Measurements from ENCODE around the gene PEMT.

Gene PEMT

DNA sequence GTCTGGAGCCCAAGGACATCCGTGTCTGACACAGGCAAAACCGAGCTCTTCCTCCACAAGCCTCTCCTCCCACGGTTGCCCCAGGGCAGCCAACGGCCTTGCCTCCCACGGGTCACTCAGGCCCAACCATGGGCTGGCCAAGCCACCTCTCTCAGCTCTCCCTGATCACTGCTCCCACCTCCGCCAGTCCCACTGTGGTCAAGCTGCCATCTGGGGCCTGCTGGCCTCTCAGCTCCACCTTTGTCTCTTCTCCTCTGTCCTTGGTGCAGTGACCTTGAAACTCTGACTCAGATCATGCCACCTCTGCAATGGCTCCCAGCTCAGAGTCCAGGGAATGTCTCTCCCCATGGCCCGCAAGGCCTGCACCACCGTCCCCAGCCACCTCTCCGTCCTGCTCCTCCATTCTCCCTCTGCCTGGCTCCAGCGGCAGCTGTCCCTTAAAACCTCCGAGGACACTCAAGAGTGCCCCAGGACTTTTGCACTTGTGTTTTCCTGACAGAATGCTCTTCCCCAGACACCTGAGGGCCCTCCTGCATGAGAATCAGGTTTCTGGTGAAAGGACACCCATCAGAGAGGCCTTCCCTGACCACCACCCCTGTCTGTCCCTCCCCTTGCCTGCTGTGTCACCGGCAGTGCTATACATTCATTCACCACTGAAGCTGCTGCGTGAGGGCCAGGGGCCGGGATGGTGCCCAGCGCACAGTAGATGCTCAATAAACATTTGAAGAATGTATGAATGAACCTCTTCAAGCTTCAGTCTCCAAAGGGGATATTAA, 19.3 kb downstream of the PEMT start:
- DNase-seq: no peak

DNA sequence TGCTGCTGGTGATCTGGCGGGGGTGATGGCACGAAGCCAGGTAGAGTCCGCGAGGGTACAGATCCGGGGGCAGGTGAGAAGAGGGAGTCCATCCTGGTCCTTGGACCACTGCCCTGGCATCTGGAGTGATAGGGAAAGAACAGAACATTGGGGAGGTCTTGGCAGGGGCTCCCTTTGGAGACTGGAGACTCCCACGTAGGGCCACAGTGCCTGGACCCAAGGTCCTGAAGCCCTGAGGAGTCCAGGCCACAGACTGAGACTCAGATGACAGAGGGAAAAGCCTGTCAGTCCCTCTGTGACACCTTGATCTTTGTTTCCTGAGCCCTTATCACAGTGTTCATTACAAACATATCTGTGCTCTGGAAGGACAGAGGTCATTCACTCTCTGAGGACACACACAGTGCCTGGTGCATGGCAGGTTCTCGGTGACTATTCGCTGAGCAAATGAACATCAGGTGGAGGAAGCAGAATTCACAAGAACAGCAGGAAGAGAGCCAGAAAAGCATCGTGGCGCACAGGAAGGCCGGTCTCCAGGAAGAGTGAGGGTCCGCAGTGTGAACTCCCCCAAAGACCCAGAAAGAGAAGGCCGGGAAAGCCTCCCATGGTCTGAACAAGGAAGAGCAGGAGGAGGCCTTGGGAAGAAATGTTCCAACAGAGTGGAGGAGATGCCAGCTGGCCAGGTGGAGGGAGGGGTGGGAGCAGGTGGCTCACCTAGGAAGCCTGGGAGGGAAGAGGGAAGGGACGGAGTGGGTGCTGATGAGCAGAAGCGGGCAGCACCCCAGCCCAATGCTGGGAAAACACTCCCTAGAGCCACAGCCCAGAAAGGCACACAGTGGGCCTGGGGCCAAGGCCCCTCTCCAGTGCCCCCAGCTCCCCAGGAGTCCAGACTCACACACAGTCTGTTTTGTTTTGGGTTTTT, 20.5 kb downstream of the PEMT start:
- DNase-seq: no peak

GRCh38 chr17:17570140-17570797, 21.2 kb downstream of the PEMT start:
- no peak for DNase-seq

DNA sequence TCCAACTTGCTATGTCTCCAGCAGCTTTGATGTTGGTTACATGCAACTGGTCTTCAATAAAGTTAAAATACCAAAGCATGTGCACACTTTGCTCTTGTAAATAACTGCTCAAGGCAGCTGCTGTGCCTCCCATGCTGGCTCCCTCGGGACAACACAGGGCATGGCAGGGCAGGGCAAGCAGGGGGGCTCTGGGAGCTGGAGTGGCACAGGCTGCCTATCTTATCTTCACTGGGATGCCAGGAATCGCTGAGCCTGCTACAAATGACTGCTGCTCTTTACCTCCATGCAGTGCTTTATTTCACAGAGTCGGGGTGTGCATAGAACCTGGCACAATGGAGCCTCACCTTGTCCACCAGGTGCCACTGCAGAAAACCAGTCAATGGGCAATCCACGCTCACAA, 21.8 kb downstream of the PEMT start:
- DNase-seq: no peak

GRCh38 chr17:17568772-17569195, 22.7 kb downstream of the PEMT start:
- DNase-seq: no peak

GRCh38 chr17:17567631-17568030, 23.9 kb downstream of the PEMT start:
- no peak for DNase-seq

DNA sequence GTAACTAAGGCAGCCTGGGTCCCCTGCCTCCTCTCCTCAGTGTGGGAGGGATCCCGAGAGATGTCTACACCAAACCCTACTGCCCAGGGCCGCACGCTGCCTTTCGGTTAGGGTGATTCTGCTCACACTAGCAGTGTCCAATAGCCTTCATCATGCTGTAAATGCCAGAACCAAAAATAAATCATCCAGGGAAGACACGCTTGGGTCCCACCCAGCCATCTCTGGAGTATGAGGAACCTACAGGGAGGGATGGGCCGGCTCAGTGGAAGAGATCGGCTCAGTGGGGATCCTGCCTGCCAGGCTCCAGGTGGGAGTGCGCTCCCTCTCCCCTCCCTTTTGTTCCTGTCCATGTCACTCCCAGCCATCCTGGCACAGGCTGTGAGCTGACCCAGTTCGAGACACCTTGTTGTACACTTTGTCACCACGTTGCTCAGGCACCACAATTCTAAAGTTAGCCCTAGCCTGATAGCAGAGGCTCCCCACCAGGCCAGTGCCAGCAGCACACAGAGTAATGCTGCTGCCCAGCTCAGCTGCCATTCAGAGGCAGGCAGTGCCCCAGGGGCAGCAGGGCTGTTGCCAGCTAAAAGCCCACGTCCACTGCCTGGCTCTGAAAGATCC, 24.5 kb downstream of the PEMT start:
- DNase-seq: no peak

GRCh38 chr17:17565471-17566339, 25.8 kb downstream of the PEMT start:
- DNase-seq: no peak

- DNase-seq: no peak
These were observed 26.6 kb downstream of the PEMT start for GRCh38 chr17:17564896-17565295.

- DNase-seq: no peak
These were observed 27.2 kb downstream of the PEMT start for GRCh38 chr17:17564323-17564722.

GRCh38 chr17:17563530-17563929, 28.0 kb downstream of the PEMT start:
- DNase-seq: no peak

DNA sequence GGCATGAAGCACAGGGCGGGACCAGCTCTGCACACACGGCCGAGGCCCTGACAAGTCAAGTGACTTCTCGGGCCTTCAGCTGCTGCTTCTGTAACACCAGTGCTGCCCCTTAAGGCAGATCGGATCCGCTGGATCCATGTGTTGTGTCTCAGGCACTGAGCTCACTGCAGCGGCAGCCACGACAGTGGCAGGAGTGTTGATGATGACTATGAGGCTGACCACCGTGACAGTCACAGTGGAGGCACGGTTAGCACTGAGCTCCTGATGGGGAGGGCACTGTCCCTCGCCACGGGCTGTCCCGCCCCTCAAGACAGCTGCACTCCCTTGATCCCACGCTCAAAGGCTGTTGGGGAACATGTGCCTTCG, 29.4 kb downstream of the PEMT start:
- no peak for DNase-seq

GRCh38 chr17:17561408-17562145, 29.9 kb downstream of the PEMT start:
- no peak for DNase-seq

DNA sequence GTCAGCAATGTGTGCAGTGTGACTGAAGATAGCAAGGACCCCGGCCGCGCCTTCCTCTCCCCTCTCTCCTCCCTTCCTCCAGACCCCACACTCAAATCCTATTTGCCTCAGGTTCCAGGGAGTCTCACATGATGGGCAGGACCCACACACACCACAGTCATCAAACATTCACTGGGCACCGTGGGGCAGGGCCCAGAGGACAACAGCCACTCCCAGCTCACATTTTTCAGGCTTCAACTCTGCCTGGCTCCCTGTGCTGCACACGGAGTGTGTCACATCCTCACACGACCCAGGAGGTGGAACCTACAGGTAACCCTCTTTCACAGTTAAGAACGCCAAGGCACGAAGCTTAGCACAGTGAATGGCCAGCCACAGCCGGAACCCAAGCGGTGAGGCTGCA, 30.5 kb downstream of the PEMT start:
- DNase-seq: no peak

DNA sequence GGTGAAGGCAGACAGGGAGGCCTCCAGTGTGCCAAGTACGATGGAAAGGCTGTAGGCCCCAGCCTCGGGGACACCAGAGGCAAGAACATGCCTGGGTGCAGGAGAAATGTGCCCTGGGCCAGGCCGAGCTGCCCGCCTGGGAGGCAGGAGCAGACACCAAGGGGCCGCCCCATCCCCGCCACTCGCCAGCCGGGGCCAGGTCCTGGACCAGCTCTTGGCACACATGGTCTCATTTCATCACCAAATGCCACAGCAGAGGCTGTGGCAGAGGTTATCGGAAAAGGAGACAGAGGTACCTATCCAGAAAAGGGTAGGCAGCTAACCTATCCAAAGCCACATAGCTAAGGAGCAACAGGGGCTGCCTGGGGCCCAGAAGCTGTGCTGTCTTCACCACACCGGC, 31.3 kb downstream of the PEMT start:
- no peak for DNase-seq

GRCh38 chr17:17559164-17559563, 32.3 kb downstream of the PEMT start:
- DNase-seq: no peak

- no peak for DNase-seq
These were observed 33.1 kb downstream of the PEMT start for GRCh38 chr17:17558431-17558830.

DNA sequence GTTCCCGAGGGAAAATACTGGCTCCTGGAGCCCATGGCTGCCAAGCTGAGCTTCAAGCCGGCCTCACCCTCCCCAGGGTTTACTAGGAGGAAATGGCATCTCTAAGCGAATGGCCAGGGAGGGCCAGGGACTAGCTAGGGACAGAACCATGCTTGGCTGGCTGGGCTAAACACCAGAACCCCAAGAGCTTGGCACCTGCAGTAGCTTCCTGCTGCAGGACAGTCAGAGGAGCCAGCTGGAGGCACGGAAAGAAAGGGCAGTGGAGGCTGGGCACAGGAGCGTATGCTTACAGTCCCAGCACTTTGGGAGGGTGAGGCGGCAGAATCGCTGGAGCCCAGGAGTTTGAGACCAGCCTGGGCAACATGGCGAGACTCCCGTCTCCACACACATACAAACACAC, 33.7 kb downstream of the PEMT start:
- DNase-seq: no peak

DNA sequence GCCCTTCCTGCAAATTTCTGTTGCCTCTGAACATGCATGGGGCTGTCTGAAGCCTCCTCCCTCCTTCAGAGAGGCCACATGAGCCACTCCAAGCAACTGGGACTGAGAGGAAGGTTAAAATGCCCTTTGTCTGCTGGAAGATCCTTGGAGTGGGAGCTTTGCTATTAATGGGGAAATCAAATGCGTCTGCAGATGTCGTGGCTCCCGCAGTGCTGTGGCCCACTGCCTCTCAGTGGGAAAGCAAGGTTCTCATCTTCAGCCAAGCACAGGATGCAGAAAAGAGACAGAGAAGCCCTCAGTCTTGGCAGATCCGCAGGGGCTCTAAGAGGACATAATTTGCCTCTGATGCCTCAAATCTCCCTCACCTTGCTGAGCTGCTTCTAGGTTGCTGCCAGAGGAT, 34.8 kb downstream of the PEMT start:
- DNase-seq: no peak

DNA sequence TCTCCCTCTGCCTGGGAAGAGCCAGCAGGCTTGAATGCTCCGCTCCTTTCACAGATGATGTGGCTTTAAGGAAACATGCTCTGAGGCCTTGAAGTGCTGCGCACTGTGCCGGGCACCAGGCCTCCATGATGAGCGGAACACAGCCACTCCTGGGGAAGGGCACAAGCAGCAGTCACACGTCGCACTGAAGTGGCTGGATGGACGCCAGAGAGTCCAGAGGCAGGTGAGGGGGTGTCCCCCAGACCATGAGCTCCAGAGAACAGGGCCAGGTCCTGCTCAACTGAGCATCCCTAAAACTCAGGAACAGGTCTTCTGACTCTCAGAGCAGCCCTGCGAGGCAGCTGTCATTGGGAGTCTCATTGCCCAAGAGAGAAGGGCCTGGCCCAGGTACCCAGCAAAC, 35.6 kb downstream of the PEMT start:
- no peak for DNase-seq

DNA sequence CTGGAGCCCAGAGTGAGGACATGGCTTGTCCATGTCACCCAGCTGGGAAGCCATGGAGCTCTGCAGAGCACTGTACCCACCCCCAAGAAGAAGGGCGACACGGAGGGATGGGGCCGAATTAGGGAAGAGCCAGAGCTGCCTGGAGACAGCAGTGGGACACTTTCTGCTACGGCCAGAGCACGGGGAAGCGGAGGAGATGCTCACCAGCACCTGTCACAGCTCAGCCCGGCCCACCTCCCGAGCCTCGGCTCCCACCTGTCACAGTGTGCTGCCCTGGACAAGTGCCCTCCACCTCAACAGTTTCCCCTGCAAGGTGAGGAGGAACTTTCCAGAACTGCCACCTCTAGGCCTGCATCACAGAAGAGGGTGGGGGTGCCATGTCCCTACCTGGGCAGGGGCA, 36.4 kb downstream of the PEMT start:
- DNase-seq: no peak
